Endothelial cell of umbilical vein (primary cell): ENCODE measurements around the gene SYT14. TPM values are rescaled to one million over a fixed set of nuclear protein-coding genes. Genes with fewer than 3 reads are reported as not detected.

Source experiments
- BruUV-seq: library from RNA; stranded (reverse); fragments of 400-500 nt; replicated peaks from 2 replicates; lab custom pipeline; 2021; lab: Mats Ljungman, UMichigan
- CTCF ChIA-PET: fragments of 300-600, 350-600 bp; sonication (Branson Sonifier 250); formaldehyde crosslinking; loops from one replicate; lab custom pipeline; 2021; ENCODE audit warnings: antibody characterized with exemption, inconsistent platforms; lab: Charles Lee
- POLR2A ChIA-PET: fragments of 300-600, 350-600 bp; sonication (Branson Sonifier 250); formaldehyde crosslinking; loops from one replicate; lab custom pipeline; 2021; ENCODE audit warnings: antibody characterized with exemption, inconsistent platforms; lab: Charles Lee
- DNase-seq: peaks from one replicate; pipeline ENCODE4 v3.0.0-alpha.2; 2011; ENCODE audit warnings: low read depth, low spot score
- FAIRE-seq: peaks from 2 replicates; lab custom pipeline; 2011; peaks lifted over from hg19 to GRCh38; lab: Jason Lieb, UNC
- H2AFZ ChIP-seq: 2 replicates; pipeline ENCODE4 v1.6.0; 2012; ENCODE audit warnings: low read depth, low read length, control low read depth, inconsistent platforms
- H3K27ac ChIP-seq: 2 replicates; pipeline ENCODE4 v1.5.1; 2011; ENCODE audit warnings: low read depth, mild to moderate bottlenecking, control low read depth, low read length, moderate library complexity; ENCODE audit not compliant: insufficient read depth
- H3K27me3 ChIP-seq, 2 experiments: 2 replicates each; pipeline versions ENCODE4 v1.6.0 to v1.6.1; 2011; ENCODE audit warnings: low read length in 2 of 2, mixed read lengths in 1 of 2; ENCODE audit not compliant: control insufficient read depth in 2 of 2, insufficient read depth in 2 of 2
- H3K36me3 ChIP-seq, 2 experiments: 2 replicates in 1 of 2; 3 replicates in 1 of 2; pipeline ENCODE4 v1.5.1; 2011; ENCODE audit warnings: low read length in 2 of 2, mild to moderate bottlenecking in 1 of 2, moderate library complexity in 1 of 2; ENCODE audit not compliant: control insufficient read depth in 2 of 2, insufficient read depth in 2 of 2; ENCODE audit errors: extremely low read depth in 1 of 2
- H3K4me1 ChIP-seq: 3 replicates; pipeline ENCODE4 v1.5.1; 2011; ENCODE audit warnings: mild to moderate bottlenecking, low read length; ENCODE audit not compliant: control insufficient read depth, insufficient read depth; ENCODE audit errors: extremely low read depth
- H3K4me2 ChIP-seq: 2 replicates; pipeline ENCODE4 v1.6.1; 2011; ENCODE audit warnings: low read length, control low read depth, mixed read lengths; ENCODE audit not compliant: insufficient read depth
- H3K4me3 ChIP-seq, 3 experiments: fragments of 200-600 bp in 1 of 3; sonication (generic), shearing (Covaris generic) in 1 of 3; replicated peaks in 1 of 3; 2 replicates each; pipeline ENCODE4 v1.5.1; 2011 to 2016; ENCODE audit warnings: control low read depth in 3 of 3, low read length in 3 of 3, mild to moderate bottlenecking in 2 of 3, inconsistent platforms in 1 of 3, low read depth in 1 of 3, moderate library complexity in 1 of 3; ENCODE audit not compliant: insufficient read depth in 1 of 3
- H3K79me2 ChIP-seq: 2 replicates; pipeline ENCODE4 v1.6.0; 2012; ENCODE audit warnings: low read length, inconsistent platforms; ENCODE audit not compliant: control insufficient read depth, insufficient read depth
- H3K9ac ChIP-seq: replicated peaks from 2 replicates; pipeline ENCODE3; 2011; ENCODE audit warnings: low read length, control low read depth; ENCODE audit not compliant: insufficient read depth; ENCODE audit errors: extremely low read depth
- H3K9me1 ChIP-seq: replicated peaks from 3 replicates; pipeline ENCODE4 v1.6.0; 2011; ENCODE audit warnings: mild to moderate bottlenecking, low read length; ENCODE audit not compliant: control insufficient read depth, insufficient read depth; ENCODE audit errors: extremely low read depth
- H3K9me3 ChIP-seq: replicated peaks from 2 replicates; pipeline ENCODE4 v1.5.1; 2012; ENCODE audit warnings: low read length, inconsistent platforms; ENCODE audit not compliant: control insufficient read depth, insufficient read depth
- H4K20me1 ChIP-seq: replicated peaks from 2 replicates; pipeline ENCODE3; 2011; ENCODE audit warnings: mild to moderate bottlenecking, low read length; ENCODE audit not compliant: control insufficient read depth, insufficient read depth; ENCODE audit errors: extremely low read depth
- CTCF ChIP-seq, 2 donors: IDR thresholded peaks; 1 replicate in 1 of 2; 2 replicates in 1 of 2; pipeline ENCODE4 v1.5.1; 2011; ENCODE audit warnings: low read length in 2 of 2, mild to moderate bottlenecking in 2 of 2, moderate library complexity in 2 of 2, control low read depth in 1 of 2, inconsistent platforms in 1 of 2, low read depth in 1 of 2; ENCODE audit not compliant: insufficient read depth in 1 of 2; ENCODE audit errors: extremely low read depth in 1 of 2
- EZH2 ChIP-seq: IDR thresholded peaks from 2 replicates; pipeline ENCODE4 v1.6.1; 2012; ENCODE audit warnings: borderline replicate concordance, low read depth, mild to moderate bottlenecking, moderate library complexity, low read length, inconsistent platforms; ENCODE audit not compliant: severe bottlenecking
- FOS ChIP-seq: IDR thresholded peaks from 2 replicates; pipeline ENCODE4 v1.6.1; 2011; ENCODE audit warnings: mild to moderate bottlenecking, low read length, moderate library complexity, borderline replicate concordance; ENCODE audit not compliant: insufficient read depth
- GATA2 ChIP-seq: IDR thresholded peaks from 2 replicates; pipeline ENCODE4 v1.7.0; 2011; ENCODE audit warnings: low read depth, mild to moderate bottlenecking, moderate library complexity, mixed read lengths, low read length; ENCODE audit not compliant: insufficient read length, insufficient read depth
- JUN ChIP-seq: IDR thresholded peaks from 2 replicates; pipeline ENCODE4 v1.6.1; 2011; ENCODE audit warnings: borderline replicate concordance, low read depth; ENCODE audit not compliant: insufficient read length, insufficient read depth
- MAX ChIP-seq: IDR thresholded peaks from 2 replicates; pipeline ENCODE4 v1.6.1; 2011; ENCODE audit not compliant: insufficient read depth, insufficient read length
- MYC ChIP-seq: IDR thresholded peaks from one replicate; pipeline ENCODE4 v1.6.1; 2011; ENCODE audit warnings: mild to moderate bottlenecking, low read depth, low read length
- POLR2A ChIP-seq: IDR thresholded peaks from 2 replicates; pipeline ENCODE4 v1.6.1; 2012; ENCODE audit warnings: low read depth, mild to moderate bottlenecking, control low read depth, low read length
- POLR2AphosphoS5 ChIP-seq: IDR thresholded peaks from 2 replicates; pipeline ENCODE4 v1.6.1; 2012; ENCODE audit warnings: low read depth, mild to moderate bottlenecking, control low read depth, low read length, moderate library complexity; ENCODE audit not compliant: insufficient read depth
- dilution Hi-C: fragments of 300-500 bp; cut with MboI; formaldehyde crosslinking; loops from one replicate; pipeline ENCODE4 v1.15.0; 2019; ENCODE audit warnings: low sequenced_read_pairs; ENCODE audit not compliant: extremely low pct_ligation_motif_present
- intact Hi-C: fragments of 100-400 bp; cut with micrococcal nuclease; formaldehyde crosslinking; loops from one replicate; pipeline ENCODE4 v1.10.0; 2022
- polyA plus RNA-seq, 4 experiments: library from polyadenylated mRNA; depleted of rRNA in 3 of 4; stranded (reverse) in 3 of 4; unstranded in 1 of 4; fragments of >200 nt; gene quantifications; 2 replicates each; pipeline versions ENCODE4 v1.2.1 to v1.2.3, GENCODE V29; 2011 to 2012; ENCODE audit warnings: missing spikeins in 1 of 4
- total RNA-seq: library from RNA; stranded (reverse); gene quantifications from 2 replicates; pipeline ENCODE4 v1.2.3, GENCODE V29; 2021

Gene SYT14
- total and polyA plus RNA-seq, 2 donors (not counting 3 experiments of a cell fraction or from before 2014, with no cell fraction given), result 0.08 to 0.18 TPM

DNA sequence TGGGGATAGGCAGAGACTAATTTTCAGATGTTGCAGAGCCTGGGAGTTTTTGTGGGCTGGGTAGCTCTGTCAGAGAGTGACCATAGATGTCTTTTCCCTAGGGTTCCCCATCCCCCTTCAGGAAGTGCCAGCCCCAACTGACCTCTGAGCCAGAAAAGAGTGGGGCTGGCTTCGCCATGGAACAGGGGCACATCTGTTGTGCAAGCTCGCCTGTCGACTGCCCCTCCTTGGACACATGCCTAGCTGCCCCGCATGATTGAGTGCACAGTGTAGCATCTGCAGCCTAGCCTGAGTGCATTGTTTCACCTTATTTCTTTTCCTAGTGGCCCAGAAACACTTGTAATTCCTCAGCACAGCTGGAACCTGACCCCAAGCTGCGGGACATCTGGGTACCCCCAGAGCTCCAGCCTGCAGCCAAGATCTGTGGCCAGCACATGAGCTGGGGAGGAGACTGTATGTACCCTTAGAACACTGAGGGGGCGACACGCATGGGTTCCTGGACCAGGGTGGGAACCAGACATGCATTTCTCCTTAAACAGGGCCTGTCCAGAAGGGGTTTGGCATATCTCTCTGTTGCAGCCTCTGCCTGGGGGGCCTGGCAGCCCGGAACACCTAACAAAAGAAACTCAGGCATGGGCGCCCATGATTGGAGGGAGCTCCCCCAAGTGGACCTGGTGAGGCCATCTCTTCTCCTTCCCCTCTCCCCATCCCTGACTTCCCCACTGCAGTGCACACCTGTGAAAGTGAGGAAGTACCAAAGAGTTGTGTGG, 55.2 kb downstream of the SYT14 start:
- no peaks in the 10 kb centered on the region for H4K20me1 ChIP-seq
- H3K79me2 ChIP-seq, result no peaks in the 10 kb centered on the region
- POLR2A ChIA-PET, result no interaction called here
- no peak overlapping the region for H3K4me3 ChIP-seq
- dilution Hi-C loops, result no loop called here
- H3K9me1 ChIP-seq, result no peaks in the 10 kb centered on the region
- CTCF ChIA-PET, result interaction anchor here (1.4 to 4.8 kb wide), 2 partner anchors 118 to 134 kb away, joined by 4 to 50 read pairs; no protein-coding TSS in a partner anchor
- FAIRE-seq (no peak), DNase-seq (no peak)
- peaks cover 5 to 19% of the 10 kb centered on the region in 2 experiments for H3K27me3 ChIP-seq
- H3K9ac ChIP-seq, result no peak overlapping the region
- no TSS peak for BruUV-seq
- no peak overlapping the region for H2AFZ ChIP-seq
- no peaks in the 10 kb centered on the region for H3K4me1 ChIP-seq
- no peaks in the 10 kb centered on the region for H3K36me3 ChIP-seq
- H3K4me2 ChIP-seq, result no peak overlapping the region
- no peaks in the 10 kb centered on the region for H3K9me3 ChIP-seq
- TF ChIP-seq MYC (no peak), CTCF (IDR thresholded peaks at IDR 0.05; ENCODE audit: extremely low read depth in 1 of 2, insufficient read depth in 1 of 2, low read depth in 1 of 2, low read length in 2 of 2) (no peak), JUN (no peak), POLR2AphosphoS5 (no peak), MAX (no peak), GATA2 (no peak), FOS (no peak), POLR2A (no peak), EZH2 (no peak)
- H3K27ac ChIP-seq, result no peak overlapping the region
- intact Hi-C loops, result no loop called here
